T-helper 2 cell treated with Interferon-gamma antibody and Interleukin-4, amounts not matched to agents 100 ng/mL and 5 ng/mL, for 36 hours (primary cell): ENCODE results near the gene RNU1-3. TPM values are rescaled to one million over a fixed set of nuclear protein-coding genes. Genes with fewer than 3 reads are reported as not detected.
"Not testable (repeated sequence)": the region's sequence is repeated elsewhere in the genome, so short reads cannot be mapped to it uniquely, and the experiment has no call there.

Experiments
- intact Hi-C: fragments of 100-400 bp; cut with micrococcal nuclease; formaldehyde crosslinking; loops from one replicate; pipeline ENCODE4 v1.15.1; 2023
- total RNA-seq: library from RNA; stranded (reverse); gene quantifications from 2 replicates; pipeline ENCODE4 v1.2.3, GENCODE V29; 2022

The RNU1-3 gene
- total RNA-seq, 1 donor from 2014 or later = 2,343 TPM

DNA sequence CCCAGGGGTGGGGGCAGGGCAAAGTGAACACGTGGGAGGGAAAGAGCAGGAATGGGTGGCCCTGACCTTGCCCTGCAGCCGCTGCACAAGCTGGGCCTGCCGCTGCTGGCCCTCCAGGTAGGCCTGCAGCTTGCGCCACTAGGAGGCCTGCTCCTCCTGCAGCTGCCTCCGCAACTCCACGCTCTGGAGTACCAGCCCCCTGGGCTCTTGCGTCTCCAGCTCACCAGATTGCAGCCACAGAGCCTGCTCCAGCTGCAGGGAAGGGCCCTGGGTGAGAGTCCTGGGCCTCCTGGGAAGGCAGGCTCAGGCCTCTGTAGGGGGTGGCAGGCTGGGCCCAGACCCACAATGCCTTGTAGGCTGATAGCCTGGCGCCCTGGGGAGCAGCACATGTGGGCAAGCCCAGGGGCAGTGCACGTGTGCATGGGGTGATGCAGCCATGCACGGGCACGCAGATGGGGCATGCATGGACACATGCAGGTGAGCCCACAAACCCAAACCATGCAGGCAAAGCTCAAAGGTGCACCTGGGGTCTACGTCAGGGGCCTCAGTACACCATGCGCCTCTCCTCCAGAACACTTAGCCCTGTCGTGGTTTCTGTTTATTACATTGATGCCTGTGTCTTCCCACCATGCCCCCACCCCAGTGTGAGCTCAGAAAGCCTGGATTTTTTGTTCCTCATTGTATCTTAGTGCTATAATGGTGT lies 9.6 kb downstream of the RNU1-3 start:
- intact Hi-C loops = not testable (repeated sequence)

DNA sequence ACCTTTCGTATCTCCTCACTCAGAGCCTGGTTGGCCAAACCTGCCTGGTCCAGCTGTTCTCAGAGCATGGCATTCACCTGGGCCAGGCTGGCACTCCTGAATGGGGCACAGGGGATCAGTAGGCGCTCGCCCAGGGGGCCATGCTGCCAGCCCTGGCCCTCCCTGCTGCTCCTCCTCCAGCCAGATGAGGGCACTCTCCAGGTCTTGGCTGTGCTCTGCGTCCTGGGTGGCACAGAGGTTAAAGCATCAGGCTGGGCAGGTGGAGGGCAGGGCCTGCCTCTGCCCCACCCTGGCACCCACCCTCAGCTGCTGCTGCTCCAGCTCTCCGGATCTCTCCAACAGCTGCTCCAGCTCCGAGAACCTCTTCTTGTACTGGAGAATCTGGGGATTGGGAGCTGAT lies 10.2 kb downstream of the RNU1-3 start:
- intact Hi-C loops = not testable (repeated sequence)

DNA sequence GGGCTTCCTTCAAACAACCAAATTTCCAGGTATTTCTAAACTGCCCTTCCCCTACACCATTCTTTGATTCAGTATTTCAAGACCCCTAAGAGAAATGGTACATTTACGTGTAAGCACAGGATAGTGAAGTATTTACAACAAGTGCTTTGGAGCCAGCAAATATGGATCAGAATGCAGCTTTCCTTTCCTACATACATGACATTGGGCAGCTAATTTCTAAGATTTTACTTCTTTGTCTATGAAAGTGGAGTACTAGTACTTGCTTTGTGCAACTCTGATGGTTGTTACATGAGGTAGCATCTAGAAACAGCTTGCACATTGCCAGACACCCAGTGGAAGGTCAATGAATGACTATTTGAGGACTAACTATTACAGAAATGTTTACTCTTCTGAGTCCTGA lies 15.2 kb downstream of the RNU1-3 start:
- intact Hi-C loops = not testable (repeated sequence)

DNA sequence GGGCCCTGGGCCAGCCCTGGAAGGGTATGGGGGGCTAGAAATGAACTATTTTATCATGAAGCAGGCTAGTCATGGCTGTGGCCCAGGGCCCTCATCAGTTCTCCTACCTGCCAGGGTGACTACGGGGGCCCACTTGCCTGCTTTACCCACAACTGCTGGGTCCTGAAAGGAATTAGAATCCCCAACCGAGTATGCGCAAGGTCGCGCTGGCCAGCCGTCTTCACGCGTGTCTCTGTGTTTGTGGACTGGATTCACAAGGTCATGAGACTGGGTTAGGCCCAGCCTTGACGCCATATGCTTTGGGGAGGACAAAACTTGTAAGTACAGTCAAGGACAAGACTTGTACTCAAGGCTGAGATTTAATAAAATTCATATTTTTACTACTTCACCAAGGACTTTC lies 16.8 kb downstream of the RNU1-3 start:
- intact Hi-C loops = not testable (repeated sequence)

DNA sequence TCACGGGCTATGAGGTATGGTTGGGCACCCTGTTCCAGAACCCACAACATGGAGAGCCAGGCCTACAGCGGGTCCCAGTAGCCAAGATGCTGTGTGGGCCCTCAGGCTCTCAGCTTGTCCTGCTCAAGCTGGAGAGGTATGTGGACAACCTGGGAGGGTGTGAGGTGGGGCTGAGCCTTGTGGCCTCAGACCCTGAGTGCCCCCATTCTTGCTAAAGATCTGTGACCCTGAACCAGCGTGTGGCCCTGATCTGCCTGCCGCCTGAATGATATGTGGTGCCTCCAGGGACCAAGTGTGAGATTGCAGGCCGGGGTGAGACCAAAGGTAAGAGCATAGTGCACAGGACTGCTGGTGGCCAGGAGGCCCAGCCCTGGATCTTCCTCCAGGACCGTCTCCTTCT lies 17.4 kb downstream of the RNU1-3 start:
- intact Hi-C loops = not testable (repeated sequence)

DNA sequence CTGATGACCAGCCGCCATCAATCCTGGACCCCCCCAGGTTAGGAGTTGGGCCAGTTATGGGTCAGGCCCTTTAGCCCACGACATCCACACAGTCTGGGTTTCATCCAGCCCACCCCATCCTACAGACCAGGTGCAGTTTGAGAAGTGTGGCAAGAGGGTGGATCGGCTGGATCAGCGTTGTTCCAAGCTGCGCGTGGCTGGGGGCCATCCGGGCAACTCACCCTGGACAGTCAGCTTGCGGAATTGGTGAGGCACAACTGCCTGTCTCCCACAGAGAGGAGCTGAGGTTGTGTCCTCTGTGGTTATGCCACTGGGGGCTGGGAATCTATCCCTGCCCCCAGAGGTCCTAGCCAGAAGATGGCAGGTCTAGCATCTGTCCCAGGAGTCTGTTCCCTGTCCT lies 18.0 kb downstream of the RNU1-3 start:
- intact Hi-C loops = not testable (repeated sequence)

DNA sequence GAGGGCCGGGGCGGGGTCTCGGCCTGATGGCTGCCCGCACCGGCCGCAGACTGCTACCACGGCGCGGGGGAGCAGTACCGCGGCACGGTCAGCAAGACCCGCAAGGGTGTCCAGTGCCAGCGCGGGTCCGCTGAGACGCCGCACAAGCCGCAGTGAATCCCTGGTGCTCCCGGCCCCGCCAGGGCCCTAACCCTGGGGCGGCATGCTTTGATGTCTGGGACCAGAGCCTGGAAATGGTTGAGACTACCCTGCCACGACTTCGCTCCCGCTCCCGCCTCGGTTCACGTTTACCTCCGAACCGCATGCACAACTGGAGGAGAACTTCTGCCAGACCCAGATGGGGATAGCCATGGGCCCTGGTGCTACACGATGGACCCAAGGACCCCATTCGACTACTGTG lies 18.5 kb downstream of the RNU1-3 start:
- intact Hi-C loops = not testable (repeated sequence)

DNA sequence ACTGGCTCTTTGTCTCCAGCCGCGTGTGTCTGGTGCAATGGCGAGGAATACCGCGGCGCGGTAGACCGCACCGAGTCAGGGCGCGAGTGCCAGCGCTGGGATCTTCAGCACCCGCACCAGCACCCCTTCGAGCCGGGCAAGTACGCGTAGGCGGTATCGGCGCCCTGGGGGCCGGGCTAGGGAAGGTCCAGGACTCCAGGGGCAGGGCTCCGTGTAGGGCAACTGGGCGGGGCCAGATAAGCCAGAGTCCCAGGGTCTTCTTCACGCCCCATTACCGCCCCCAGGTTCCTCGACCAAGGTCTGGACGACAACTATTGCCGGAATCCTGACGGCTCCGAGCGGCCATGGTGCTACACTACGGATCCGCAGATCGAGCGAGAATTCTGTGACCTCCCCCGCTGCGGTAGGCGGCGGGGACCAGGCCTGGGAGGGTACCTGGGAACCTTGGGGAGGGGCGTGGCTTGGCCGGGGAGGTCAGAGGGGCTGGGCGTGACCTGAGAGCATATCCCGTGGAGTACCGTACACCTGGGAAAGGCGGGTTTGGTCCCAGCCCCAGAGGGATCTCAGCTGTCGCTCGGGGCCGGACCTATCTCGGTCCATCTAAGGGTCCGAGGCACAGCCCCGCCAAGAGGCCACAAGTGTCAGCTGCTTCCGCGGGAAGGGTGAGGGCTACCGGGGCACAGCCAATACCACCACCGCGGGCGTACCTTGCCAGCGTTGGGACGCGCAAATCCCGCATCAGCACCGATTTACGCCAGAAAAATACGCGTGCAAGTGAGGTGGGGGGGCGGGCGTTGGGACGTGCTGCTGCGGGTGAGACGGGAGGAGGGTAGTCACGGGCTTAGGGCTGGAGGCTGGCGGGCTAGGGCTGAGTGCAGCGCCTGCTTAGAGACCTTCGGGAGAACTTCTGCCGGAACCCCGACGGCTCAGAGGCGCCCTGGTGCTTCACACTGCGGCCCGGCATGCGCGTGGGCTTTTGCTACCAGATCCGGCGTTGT lies 19.3 kb downstream of the RNU1-3 start:
- intact Hi-C loops = not testable (repeated sequence)

DNA sequence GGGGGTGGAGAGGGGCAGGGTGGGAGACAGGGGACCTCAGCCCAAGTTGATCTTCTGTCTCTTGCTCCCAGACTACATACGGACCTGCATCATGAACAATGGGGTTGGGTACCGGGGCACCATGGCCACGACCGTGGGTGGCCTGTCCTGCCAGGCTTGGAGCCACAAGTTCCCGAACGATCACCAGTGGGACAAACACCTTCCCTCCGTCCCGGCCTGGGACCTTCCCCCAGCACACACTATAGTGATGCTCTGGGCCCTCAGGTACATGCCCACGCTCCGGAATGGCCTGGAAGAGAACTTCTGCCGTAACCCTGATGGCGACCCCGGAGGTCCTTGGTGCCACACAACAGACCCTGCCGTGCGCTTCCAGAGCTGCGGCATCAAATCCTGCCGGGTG lies 20.0 kb downstream of the RNU1-3 start:
- intact Hi-C loops = not testable (repeated sequence)

DNA sequence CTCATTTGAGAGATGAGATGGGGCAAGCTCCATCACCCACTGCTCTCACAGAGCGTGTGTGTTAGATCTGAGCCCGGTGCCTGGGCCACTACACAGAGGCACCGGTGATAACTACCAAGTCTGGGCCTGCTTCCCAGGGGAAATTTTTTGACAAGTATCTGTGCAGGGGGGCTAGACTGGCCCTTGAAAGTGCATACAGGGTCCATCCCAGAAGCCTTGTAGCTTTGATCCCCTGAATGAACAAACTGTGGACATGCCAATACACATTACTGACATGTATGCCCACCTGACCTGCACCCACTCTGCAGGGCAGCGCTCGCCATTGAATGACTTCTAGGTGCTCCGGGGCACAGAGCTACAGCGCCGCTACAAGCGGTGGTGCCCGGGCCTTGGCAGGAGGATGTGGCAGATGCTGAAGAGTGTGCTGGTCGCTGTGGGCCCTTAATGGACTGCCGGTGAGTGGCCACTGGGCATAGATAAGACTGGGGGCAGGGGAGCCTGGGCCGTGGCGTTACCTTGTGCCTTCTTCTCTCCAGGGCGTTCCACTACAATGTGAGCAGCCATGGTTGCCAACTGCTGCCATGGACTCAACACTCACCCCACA lies 20.6 kb downstream of the RNU1-3 start:
- intact Hi-C loops = not testable (repeated sequence)

DNA sequence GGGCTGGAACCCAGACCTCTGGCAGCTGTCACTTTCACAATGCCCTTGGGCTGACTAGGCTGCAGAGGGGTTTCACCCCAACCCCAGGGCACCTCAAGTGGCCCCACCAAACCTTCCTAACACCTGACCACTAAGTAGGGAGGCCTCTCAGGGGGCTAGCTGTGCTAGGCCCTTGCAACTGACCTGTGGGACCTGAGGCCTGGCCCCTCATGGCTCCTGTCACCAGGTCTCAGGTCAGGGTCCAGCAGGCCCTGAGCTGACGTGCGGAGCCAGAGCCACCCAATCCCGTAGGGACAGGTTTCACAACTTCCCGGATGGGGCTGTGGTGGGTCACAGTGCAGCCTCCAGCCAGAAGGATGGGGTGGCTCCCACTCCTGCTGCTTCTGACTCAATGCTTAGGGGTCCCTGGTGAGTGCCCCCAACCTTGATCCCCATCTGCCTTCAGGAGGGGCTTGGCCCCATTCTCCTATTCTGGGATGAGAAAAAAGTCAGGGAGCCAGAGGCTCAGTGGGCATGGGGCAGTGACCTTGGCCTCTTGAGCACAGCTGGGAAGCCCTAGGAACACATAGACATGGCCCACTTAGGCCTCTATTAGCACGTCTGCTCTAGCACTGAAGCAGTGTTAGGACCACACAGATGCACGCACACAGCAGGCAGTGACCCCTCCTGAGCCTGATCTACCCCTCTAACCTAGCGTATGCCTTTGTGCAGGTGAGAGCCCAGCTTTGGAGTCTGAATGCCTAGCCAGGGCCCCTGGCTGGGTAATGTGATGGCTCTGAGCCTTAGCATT lies 21.3 kb downstream of the RNU1-3 start:
- intact Hi-C loops = loop anchor here (2.0 kb wide), 1 partner anchor 33 kb away; the partner anchor contains the start of gene NBPF1

DNA sequence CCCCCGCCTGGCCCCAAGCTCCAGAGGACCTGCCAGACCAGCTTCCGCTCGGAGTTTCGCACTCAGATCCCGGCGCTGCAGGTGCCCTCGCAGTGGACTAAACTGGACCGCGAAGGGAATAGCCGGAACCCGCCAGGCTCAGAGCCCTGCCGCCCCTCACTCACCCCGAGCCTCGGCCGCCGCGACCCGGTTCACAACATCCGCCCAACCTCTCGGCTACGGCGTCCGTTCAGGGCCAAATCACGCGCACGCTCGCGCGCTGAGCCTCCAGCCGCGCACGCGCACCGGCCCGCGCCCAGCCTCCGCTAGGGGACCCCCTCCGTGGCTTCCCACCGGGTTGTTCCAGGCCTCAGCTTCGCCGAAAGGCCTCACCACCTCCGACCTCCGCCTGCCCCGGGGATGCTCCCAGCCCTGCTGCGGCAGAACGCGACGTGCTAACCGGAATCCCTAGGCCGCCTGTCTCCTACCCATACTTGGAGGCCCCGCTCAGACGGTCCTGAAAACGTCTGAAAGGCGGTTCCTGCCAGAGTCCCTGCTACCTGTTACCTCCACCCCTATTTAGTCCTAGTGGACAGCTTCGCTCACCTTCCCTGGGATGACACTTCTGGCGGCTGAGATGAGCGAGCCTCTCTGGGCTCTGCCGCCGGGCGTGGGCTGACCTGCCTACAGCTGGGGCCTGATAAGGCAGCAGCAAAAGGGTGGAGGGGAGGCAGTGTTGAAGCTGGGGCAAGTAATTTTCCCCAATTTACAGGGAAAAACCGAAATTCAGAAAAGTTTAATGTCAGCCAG lies 22.1 kb downstream of the RNU1-3 start:
- intact Hi-C loops = loop anchor here (2.0 kb wide), 1 partner anchor 32 kb away; the partner anchor contains the start of gene NBPF1

DNA sequence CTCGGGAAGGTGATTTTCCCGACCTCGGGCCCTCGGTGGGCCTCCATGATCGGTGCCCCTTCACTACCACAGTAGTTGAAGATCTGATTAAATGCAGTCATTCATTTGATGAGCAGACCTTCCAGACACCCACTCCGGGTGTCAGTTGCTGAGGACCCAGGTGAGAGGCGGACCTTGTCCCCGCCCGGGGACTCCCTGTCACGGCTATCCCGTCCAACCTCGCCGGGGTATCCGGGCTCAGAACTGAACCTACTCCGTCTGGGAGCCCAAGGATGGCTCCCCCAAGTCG lies 22.6 kb downstream of the RNU1-3 start:
- intact Hi-C loops = loop anchor here (2.0 kb wide), 1 partner anchor 31 kb away; the partner anchor contains the start of gene NBPF1

DNA sequence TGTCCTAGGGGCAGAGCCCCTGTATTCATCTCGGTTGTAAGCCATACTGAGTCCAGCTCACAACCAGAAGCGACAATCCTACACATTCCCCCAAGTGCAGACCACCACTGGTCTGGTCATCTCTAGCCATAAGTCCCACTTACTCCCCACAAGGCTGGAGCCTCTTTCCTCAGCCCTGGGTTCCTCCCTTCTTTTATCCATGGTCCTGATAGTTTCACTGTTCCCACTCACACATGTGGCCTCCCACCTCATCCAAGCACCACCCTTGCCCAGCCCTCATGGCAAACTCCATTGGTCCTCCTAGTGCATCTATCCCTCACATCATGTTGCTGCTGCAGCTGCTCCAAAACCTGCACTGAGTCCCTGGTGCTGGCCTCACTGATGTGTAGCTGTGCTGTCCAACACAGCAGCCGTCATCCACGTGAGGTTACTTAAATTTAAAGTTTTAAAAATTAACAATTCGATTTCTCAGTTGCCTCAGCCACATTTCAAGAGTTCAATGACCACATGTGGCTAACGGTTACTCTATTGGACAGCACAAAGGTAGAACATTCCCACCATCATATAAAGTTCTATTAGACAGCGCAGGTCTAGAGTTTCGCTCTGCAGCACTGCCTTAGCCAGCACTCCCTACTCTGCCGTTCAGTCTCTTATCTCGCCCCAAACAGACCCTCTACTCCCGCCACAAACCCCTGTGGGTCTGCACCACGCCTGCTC lies 23.1 kb downstream of the RNU1-3 start:
- intact Hi-C loops = loop anchor here (2.0 kb wide), 1 partner anchor 31 kb away; the partner anchor contains the start of gene NBPF1

DNA sequence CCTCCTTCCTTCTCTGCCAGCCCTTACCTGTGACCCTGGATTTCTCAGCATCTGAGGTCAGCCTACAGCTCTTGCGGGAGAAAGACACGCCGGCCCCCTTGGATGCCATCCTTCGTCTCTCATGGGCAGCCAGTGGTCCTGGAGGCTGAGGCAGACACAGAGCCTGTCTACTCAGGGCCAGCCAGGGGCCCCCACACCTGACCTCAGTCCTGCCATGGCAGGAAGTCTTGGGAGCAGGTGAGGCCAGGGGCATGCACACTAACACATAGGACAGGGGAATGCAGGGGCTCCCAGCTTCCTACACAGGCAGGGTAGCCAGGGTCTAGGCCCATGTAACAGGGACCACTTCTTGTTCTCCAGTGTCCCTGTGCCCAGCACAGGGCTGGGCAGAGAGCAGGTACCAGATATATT lies 23.7 kb downstream of the RNU1-3 start:
- intact Hi-C loops = not testable (repeated sequence)

DNA sequence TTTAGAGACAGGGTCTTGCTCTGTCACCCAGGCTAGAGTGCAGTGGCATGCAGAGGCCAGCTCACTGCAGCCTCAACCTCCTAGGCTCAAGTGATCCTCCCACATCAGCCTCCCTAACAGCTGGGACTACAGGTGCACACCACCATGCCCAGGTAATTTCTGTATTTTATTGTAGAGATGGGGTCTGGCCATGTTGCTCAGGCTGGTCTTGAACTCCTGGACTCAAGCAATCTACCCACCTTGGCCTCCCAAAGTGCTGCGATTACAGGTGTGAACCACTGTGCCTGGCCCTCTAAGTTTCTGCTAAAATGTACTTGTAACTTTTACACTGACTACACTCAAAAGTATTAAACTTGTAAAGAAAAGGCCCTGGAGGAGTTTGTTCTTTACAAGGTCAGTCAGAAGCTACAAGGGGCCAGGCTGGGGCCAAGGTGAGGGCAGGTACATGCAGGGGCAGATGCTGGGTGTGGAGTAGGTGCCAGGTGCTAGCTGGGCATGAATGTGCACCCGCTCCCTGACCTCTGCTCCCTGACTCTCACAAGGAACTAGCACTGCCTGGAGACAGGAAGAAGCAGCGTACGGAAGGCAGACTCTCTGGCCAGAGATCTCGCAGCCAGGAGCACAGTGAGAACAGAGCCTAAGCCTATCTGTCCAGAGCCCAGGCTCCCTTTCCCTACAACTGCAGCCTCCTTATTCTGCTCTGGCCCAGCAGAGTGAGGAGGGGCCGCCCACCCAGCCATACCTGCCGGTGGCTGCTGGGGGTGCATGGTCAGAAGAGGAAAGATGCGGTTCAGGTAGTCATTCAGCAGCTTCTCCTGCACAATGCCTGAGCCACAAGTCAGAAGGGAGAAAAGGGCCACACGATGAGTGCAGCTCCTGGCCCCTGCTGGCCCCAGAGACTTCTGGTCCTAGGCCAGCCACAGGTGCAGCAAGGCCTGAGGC lies 24.5 kb downstream of the RNU1-3 start:
- intact Hi-C loops = not testable (repeated sequence)

DNA sequence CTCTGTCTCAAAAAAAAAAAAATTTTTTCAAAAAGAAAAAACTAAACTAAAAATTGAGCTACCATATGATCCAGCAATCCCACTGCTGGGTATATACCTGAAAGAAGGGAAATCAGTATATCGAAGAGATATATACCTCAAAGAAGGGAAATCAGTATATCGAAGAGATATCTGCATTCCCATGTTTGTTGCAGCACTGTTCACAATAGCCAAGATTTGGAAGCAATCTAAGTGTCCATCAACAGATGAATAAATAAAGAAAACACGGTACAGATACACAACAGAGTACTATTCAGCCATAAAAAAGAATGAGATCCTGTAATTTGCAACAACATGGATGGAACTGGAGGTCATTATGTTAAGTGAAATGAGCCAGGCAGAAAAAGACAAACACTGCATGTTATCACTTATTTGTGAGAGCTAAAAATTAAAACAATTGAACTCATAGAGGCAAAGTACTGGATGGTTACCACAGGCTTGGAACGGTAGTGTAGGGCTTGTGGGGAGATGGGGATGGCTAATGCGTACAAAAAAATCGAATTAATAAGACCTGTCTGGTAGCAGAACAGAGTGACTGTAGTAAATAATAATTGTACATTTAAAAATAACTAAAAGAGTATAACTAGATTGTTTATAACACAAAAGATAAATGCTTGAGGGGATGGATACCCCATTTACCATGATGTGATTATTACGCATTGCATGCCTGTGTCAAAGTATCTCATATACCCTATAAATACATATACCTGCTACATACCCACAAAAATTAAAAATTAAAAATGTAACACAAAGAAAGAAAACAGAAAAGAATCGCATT lies 25.4 kb downstream of the RNU1-3 start:
- intact Hi-C loops = not testable (repeated sequence)
